T-helper 22 cell (primary cell): Measurements from ENCODE around the gene CLEC2A.

Experiments
- DNase-seq: peaks from one replicate; pipeline ENCODE4 v3.0.0-alpha.2; 2020; ENCODE audit warnings: low read depth

The CLEC2A gene

DNA sequence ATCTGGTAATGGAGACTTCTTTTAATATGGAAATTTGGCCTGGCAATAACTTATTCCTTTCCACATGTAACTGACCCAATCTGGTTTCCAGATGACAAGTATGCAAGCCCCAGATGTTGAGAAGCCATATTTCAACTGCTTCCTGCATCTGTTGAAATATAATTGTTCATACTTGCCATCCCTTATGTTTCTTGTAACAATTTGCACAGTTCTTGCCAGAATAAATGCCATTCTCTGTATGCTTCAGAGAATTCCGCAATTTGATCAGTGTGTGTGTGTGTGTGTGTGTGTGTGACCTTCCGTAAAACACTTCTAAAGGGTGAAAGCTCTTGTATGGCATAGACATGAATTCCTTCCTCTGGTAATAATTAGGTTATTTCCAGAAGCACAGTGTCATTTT is 1.8 kb upstream of the CLEC2A start:
- no peak for DNase-seq

DNA sequence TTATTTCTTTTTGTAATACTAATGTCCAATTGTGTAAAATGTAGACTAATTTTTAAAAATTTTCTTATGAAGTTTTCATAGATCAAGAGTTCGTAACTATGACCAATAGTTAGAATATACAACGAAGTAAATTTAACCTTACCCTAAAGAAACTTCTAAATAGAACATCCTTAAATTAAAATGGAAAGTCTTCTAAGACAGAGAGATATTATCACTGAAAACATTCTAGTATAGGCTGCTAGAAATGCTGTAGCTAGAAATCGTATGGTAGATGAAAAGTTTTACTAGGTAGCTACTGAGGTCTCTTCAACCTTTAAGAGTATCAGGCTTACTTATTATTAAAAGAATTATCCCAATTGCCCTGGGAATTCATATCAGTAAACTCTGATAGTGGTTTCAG is 925 bp downstream of the CLEC2A start:
- no peak for DNase-seq

DNA sequence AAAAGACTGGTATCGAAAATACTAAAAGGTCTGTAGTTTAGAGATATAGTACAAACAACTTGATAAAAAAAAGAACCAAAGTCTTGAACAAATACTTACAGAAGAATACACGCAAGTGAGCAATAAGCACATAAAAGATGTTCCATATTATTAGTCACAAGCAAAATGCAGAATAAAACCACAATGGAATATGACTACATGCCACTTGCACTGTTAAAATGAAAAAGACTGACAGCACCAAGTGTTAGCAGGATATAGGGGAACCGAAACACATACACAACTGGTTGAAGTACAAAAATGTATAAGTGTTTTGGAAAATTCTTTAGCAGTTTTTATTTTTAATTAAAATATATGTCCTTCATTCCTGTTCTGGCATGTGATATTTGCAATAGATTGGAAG is 3.6 kb downstream of the CLEC2A start:
- DNase-seq = no peak

DNA sequence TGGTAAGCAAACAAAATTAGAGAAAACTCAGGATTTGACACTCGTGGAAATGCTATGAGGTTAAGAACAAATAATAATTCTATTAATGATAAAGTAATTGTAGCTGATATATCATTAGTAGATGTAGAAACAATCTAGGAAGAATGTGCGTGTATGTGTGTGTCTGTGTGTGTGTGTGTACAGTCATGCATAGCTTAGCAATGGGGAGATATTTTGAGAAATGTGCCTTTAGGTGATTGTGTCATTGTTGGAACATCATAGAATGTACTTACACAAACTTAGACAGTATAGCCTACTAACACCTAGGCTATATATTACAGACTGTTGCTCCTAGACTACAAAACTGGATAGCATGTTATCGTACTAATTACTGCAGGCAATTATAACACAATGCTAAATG is 5.3 kb downstream of the CLEC2A start:
- no peak for DNase-seq

DNA sequence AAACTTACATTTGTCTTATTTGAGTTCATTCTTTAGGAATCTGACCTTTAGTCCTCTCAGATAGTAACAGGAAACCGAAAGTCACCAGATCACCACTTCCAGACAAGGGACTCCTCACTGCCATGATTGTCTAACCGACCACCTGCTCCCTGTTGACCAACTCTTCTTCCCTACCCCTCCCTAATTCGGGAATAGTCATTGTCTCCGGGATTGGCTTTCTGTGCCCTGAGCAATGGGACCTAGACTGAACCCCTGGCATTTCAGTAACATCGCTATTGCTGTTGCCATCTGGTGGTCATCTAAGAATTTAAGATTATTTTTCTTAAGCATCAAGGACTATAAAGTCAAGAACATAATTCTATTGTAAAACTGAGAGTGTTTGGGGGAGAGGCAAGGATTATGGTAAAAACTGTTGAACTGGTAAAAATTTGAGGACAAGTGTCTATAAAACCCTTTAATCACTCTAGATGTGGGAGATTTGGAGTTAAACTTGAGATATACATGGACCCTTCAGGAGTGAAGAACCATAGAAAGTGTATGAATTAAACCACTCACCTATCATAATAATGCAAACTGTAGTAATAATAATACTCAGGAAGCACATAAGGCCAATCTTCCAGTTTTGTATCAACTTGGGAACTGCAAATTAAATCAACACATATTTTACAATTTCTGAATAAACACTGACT is 6.3 kb downstream of the CLEC2A start:
- no peak for DNase-seq

DNA sequence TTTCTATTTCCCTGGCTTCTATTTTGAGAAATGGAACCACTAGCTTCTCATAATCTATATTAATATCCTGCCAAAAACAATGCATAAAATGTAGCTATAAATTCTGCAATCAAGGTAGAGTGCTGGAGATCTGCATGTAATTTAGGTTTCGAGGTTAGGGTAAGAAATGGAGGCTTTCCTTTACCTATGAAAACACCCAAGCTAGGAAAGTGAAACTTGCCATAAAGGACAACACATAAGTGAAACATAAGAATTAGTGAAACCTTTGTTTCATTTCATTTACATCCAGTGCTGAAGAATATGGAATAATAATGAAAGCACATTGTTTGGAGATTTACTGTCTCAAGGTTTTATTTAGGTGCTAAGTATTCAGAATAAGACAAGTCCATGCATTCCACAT is 9.7 kb downstream of the CLEC2A start:
- no peak for DNase-seq

DNA sequence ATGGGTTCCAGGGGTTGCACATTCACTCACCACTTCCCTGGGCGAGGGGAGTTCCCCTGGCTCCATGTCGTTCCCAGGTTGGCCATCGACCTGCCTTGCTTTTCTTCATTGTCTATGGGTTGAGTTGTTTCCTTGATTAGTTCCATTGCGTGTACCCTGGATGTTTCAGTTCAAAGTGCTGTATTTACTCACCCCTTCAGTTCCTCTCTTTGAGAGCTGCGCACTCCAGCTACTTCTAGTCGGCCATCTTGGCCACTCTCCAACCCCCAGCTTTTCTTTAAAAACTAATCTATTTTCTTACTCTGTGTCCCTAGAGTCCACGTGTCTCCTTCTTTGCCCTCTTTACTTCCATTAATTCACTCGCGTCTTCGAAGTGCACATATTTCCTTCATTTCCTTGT is 11.7 kb downstream of the CLEC2A start:
- DNase-seq = no peak

DNA sequence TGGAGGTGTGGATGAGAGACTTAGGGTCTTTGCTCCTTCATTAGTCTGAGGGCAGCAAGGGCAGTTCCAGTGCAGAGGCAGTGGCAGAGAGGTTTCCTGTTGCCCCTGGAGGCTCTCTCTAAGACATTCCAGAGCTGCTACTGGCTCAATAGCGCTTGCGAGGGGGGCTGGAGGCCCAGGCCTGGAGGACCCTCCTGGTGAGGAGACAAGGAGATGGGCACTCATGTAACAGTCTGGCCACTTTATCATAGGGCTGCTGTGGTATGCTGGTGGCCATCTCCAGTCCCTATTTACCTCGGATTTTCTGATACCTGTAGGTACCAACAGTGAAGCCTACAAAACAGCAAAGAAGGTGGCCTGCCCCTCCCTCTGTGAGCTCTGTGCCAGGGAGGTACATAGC is 12.7 kb downstream of the CLEC2A start:
- DNase-seq = no peak

DNA sequence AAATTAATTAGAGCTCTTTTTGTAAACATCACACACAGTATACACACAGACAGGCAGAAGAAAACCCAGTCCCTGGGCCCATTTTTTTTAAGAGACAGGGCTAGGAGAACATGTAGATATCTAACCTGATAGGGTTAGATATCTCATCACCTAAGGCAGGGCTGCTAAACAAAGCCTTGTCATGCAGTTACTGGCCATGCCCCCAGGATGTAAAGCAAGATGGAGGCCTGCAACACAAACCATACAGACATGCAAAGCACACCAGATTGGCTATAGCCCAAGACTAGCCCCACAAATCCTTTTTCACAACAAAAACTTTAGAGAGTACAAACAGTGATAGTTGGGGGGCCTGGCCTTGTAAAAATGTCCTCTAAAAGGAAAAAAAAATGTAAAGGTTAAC is 20.5 kb downstream of the CLEC2A start:
- no peak for DNase-seq

DNA sequence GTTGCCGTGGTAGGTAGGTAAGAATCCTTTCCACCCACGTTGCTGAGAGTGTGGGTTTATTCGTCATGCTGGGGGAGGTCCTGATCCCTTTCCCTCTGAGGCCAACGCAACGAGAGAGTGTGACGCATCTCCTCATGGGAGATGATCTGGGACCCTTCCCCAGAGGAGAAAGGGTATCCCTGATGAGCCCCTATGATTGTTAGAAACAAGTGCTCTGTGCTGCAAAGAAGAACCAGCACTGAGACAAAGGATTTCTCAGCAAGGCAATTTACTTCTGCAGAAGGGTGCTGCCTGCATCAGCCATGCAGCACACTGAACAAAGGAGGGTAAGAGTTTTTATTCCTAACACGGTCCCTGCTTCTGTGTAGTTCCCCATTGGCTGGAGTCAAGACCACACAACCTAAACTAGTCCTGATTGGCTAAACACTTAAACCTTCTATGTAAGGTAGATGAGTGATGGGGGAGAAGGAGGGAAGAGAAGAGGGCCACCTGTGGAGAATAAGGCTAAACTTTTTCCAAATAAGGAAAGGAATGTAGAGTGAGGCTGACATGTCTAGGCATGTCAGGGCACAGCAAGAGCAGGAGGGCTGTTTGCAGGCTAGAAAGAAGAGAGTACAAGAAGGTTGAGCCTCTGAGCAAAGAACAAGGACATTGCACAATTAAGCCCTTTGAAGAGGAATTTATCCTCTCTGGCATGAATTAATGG is 21.3 kb downstream of the CLEC2A start:
- no peak for DNase-seq

DNA sequence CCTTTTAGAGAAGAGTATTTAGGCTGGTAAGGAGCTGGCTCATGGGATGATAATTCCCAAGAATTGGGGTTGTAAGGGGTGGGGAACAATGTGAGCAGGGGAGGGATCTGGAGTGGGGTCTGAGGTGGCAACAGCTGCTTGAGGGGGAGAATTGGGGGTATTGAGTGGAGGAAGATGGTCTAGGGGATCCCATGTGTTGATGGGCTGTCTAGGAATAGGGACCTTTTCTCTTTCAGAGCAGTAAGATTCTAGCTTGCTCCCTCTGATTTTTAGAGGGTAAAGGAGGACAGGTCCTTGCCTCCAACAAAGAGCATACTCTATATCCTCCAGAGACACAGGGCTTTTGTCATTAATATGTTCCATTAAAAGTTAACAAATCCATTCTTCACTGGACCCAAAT is 22.4 kb downstream of the CLEC2A start:
- DNase-seq = no peak

DNA sequence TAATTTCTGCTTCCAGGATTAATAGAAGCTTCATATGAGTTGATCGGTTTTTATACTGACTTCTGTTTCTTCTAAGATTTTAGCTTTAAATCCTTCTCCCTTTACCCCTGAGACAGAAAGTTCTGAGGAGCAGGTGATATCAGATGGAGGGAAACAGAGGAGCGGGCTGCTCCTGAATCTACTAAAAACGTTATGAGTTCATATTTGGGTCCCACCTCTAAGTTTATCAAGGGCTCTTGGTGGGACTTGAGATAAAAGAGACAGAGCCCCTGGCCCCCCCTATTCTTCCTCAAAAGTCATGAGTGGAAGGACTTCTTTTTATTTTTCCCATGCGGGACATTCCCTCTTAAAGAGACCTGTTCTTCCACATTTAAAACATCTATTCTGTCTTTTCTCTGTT is 23.8 kb downstream of the CLEC2A start:
- DNase-seq = no peak

DNA sequence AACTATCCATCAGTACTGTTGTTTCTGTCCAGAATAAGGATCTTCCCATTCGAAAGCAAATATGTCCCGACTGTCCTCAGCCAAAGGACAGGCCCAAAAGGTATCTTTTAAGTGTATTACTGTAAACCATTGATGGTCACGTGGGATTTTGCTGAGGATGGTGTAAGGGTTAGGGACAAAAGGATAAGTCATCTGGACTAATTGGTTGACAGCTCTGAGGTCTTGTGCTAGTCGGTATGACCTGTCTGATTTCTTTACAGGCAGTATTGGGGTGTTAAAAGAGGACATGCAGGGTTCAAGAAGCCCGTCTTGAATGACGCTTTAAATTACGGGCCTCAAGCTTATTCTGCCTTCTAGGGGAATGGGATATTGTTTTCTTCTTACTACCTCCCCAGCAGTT is 24.4 kb downstream of the CLEC2A start:
- no peak for DNase-seq

DNA sequence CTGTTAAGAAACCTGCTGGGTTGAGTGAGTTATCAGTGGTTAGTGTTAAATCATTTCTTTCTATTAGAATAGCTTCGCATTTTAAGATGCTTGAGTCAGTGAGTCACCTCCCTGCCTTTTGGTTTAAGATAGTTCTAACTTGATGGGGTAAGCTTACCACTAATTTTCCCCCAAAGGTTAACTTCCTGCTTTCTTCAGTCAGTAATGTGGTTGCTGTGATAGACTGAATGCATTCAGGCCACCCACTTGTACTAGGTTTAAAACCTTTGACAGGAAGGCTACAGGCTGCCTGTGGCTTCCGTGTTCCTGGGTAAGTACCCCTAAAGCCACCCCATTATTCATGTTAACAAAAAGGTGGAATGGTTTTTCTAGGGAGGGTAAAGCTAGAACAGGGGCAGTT is 25.3 kb downstream of the CLEC2A start:
- DNase-seq = peak; percentile 4

DNA sequence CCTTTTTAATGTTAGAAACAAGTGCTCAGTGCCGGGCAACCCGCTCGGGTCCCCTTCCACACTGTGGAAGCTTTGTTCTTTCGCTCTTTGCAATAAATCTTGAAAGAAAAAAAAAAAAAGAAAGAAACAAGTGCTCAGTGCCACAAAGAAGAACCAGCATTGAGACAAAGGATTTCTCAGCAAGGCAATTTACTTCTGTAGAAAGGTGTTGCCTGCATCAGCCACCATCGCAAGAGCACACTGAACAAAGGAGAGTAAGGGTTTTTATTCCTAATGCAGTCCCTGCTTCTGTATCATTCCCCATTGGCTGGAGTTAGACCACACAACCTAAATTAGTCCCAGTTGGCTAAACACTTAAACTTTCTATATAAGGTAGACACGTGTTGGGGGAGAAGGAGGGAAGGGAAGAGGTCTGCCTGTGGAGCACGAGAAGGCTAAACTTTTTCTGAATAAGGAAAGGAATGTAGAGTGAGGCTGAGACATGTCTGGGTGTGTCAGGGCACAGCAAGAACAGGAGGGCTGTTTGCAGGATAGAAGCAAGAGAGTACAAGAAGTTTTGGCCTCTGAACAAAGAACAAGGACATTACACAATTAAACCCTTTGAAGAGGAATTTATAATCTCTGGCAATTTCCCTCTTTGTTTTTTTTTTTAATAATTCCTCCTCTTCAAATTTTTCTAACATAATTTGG is 29.5 kb downstream of the CLEC2A start:
- no peak for DNase-seq

DNA sequence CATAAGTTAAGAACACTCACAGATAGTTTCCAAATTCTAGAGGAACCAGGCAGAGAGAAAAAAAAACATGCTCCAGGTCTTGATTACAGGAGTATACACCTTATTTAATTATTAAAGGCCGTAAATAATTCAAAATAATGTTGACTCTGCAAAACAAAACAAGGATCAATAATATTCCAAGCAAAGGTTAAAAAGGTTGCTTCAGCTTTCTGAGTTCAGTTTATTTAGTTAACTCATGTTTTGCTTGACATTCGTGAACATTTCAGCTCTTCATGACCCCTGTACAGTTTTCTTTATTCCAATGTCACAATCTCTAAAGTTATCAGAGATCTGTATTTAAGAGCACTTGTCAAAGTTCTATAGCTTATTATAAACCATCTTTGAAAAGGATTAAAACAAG is 31.2 kb downstream of the CLEC2A start:
- no peak for DNase-seq

DNA sequence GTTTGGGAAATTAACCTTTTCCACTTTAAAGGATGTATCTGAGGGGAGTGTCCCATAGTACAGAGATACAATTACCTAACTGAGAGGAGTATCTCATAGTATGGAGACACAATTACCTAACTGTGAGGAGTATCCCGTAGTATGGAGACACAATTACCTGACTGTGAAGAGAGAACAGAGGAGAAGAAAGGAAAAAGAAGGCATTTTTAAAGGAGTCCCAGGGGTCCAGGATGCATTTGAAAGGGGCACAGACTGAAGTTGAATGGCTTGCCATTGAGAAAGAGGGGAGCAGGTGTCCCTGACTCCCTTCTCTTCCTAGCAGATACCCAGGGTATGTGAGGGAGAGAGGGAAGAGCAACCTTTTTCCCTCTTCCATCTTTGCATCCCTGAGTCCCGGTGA is 33.0 kb downstream of the CLEC2A start:
- no peak for DNase-seq

DNA sequence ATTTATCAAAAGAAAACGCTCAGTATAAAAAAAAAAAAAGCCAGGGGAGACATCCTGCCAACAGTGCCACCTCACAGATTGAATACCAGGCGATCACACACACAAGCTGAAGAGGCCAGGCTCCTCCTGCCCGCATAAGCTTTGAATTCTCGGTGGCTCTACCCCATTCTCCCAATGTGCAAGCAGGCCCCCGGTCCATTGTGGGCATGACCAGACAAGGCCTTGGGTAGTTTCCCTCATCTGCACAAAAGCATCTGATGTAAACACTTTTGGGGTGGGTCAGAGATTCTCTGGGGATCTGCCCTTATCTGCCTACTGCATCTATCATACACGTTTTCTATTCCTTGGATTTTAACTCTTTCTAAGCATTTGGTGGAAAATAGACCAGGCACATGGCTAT is 34.6 kb downstream of the CLEC2A start:
- no peak for DNase-seq

DNA sequence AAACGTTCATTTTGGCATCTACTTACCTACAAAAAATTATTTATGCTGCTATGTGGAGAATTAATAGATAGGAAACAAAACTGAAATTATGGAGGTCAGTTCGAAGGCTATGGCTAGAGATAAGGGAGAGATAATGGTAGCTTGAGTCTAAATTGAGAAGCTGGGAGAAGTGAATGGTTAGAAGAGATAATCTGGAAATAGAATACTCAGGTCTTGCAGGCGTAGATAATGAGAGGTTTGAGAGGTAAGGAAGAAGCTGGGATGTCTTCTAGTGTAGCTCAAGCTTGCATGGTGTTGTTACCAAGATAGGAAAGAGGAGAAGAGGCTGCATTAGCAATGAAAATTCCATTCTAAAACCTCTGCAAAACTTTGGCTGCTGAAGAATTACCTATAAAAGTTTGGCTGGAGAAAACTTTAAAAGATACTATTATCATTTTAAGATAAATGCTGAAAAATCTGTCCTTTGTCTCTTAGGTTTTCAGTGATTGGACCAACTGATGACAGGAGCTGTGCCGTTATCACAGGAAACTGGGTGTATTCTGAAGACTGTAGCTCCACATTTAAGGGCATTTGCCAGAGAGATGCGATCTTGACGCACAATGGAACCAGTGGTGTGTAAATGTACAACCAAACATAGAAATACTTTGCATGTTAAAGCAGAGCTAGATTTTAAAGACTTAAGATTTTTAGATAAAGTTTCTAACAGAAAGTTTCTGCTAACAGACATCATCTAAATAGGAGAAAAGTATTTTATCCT is 36.8 kb downstream of the CLEC2A start:
- no peak for DNase-seq

DNA sequence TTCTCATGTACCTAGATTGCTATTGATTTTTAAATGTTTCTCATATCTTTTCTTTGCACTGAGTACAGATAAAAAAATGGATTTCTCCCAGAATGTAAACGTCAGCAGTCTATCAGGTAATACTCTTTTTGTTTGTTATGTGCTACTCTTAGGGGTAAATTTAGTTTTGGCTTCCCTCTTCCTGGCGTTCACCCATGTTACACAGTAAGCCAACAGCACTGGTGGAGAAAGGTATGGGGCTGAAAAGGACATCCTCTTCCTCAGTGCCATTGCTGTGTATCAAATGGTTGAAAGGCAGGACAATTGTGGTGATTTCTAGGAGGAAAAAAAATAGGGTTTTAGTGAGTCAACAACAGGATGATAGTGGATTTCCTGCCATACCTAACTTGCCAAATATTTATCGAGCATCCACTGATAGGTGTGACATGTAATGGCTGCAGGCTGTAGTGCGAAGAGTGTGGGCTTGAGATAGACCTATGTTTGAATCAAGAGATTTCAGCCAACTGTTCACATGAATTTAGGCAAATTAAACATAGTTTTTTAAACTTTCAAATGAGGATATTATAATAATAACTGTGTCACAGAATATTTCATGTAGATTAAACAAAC is 43.4 kb downstream of the CLEC2A start:
- DNase-seq = no peak

DNA sequence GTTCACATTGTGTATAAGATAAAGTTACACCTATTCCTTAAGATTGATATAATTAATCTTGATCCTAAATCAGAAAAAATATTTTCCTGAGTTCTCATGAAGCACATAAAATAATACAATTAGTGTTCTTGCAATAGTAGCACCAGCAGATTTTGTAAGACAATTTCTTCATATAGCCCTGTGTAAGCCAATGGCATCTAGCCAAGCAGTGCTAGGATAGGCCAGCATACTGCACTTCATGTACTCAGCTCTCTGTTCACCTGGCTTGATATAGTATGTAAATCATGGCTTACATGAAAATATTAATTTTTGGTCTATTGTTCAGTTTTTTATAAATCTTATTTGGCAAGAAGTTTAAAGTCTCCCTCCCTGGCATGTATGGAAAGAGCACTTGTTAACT is 49.0 kb downstream of the CLEC2A start:
- no peak for DNase-seq

DNA sequence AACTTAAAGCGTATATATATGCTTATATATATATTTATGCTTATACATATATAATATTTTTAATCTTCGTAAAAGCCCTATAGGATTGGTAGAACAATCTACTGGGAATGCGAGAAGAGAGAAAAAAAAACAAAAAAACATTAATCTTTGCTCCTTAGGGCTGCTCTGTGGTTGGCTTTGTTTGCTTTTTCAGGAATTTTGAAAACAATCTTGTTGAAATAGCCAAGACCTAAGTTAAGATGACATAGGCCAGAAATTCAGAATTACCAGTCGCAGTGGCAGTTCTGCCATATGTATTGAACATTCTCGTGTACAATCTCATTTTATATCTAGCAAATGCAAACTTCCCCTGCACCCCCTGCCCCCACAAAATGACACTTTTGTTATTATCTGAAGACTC is 50.2 kb downstream of the CLEC2A start:
- DNase-seq = no peak
